Mucosa of stomach (tissue), 1 donor: ENCODE data around the gene PCP4L1.
"Not testable (repeated sequence)": the region's sequence is repeated elsewhere in the genome, so short reads cannot be mapped to it uniquely, and the experiment has no call there.

ENCODE experiments used
- H3K27me3 ChIP-seq: one replicate; pipeline ENCODE4 v1.7.0; 2013; ENCODE audit warnings: mild to moderate bottlenecking, low read length; ENCODE audit not compliant: control insufficient read depth, insufficient read depth
- H3K36me3 ChIP-seq: one replicate; pipeline ENCODE4 v1.7.0; 2013; ENCODE audit warnings: low read length; ENCODE audit not compliant: control insufficient read depth, insufficient read depth
- H3K4me1 ChIP-seq: one replicate; pipeline ENCODE4 v1.7.0; 2013; ENCODE audit warnings: mild to moderate bottlenecking, low read length; ENCODE audit not compliant: control insufficient read depth, insufficient read depth
- H3K4me3 ChIP-seq: one replicate; pipeline ENCODE4 v1.7.0; 2013; ENCODE audit warnings: low read length
- H3K9ac ChIP-seq: one replicate; pipeline ENCODE4 v1.7.0; 2013; ENCODE audit warnings: mild to moderate bottlenecking, low read length, moderate library complexity
- H3K9me3 ChIP-seq: one replicate; pipeline ENCODE4 v1.7.0; 2013; ENCODE audit warnings: mild to moderate bottlenecking, low read length, moderate library complexity; ENCODE audit not compliant: control insufficient read depth
- donor health status: Pancreatic carcinoma.

PCP4L1 gene

DNA sequence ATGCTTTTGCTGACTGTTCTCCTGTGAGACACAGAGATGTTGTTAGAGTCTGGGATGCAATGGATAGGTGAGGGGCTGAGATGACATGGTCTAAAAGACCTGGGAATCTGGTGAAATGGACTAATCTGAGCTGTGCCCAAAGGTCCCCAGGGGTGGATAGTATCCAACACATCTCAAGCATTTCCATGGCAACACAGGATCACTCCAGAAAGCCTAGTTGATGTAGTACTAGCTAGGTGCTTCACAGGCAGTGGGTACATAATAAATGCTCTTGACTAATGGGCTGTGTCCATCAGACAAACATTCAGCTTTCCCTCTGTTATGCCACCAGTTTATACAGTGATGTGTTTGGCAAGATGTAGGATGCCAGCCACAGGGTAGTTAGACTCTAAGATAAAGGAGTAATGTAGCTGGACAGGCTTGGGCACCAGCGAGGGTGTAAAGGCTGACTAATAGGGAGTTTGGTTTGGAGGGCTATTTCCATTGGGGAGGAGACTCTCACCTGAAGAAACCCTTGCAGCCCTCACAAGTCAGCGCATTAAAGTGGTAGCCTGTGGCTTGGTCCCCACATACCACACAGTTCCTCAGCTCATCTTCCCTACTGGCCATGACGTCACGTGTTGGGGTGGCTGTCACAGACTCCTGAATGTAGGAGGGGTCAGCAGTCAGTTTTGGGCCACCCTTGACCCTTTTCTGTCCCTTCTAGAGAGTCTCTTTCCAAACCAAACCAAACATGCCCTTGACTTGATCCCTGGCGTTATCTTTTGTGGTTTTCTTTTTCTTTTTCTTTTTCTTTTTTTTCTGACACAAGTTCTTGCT lies 22.4 kb upstream of the PCP4L1 start:
- Histone ChIP-seq H3K9ac (no peak overlapping the region), H3K4me3 (no peak overlapping the region), H3K4me1 (no peaks in the 10 kb centered on the region), H3K9me3 (no peaks in the 10 kb centered on the region), H3K27me3 (no peaks in the 10 kb centered on the region), H3K36me3 (no peaks in the 10 kb centered on the region)

DNA sequence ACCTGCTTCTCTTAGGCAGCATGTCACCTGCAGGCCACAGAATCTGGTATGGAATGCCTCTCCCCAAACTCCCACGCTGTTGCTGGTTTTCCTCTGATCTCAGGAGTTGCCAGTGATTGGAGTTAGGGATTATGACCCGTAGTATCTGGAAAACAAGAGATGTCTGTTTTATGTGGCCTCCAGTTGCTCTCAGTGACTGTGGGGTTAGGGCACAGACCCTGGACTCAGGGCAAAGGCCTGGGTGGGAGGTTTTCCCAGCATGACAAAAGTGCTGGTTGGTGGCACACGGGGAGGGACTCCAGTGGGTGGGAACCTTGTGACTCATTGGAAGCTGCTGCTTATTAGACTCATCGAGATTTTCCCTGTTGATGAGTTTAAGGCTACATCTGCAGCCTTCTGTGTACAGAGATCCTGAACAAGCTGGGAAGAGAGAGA lies 20.5 kb upstream of the PCP4L1 start, which contains the start of gene NR1I3:
TSS of gene NR1I3 (minus strand) at position 165 of the 435 bp plus-strand sequence. CDS start 1,638 bp downstream, outside the sequence.
- H3K4me1 ChIP-seq, result no peaks in the 10 kb centered on the region
- H3K27me3 ChIP-seq, result no peaks in the 10 kb centered on the region
- no peak within 1 kb of the TSS for H3K9ac ChIP-seq
- no peak within 1 kb of the TSS for H3K4me3 ChIP-seq
- no peaks in the 10 kb centered on the region for H3K36me3 ChIP-seq
- H3K9me3 ChIP-seq, result no peaks in the 10 kb centered on the region

DNA sequence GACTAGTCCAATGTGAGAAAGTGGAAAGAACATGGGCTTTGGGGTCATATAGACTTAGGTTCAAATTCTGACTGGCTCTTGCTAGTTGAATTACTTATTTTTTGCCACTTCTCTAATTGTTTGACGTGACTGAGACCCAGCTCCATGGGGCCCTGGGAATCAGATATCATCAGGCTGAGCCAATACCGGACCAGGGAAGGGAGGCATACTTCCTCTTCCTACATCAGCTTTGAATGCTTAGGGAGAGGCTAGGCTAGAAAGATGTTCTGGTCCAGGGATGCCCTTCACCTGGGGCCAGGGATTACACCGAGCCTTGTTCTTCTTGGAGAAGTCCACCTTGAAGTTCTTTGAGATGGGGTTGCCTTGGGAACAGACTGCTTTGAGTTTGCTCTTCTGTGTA lies 16.9 kb upstream of the PCP4L1 start:
- Histone ChIP-seq H3K36me3 (no peaks in the 10 kb centered on the region), H3K4me3 (no peak overlapping the region), H3K9ac (no peak overlapping the region), H3K4me1 (no peaks in the 10 kb centered on the region), H3K27me3 (no peaks in the 10 kb centered on the region), H3K9me3 (no peaks in the 10 kb centered on the region)

DNA sequence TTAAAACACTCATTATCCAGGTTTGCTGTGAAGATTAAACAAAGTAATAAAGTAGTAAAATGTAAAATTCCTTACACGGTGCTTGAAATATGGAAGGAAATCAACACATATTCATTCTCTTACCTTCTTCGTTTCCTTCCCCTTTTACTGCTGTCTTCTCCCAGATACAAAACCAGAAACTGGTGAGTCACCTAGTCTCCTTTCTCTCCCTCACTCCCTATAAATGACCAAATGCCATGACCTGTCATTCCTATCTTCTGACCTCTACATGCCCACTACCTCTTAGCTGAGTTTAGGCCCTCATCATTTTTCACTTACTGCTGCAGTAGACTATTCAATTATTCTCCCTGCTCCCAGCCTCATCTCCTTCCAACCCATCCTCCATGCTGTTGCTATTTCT lies 16.2 kb upstream of the PCP4L1 start:
- Histone ChIP-seq H3K4me1 (no peaks in the 10 kb centered on the region), H3K27me3 (no peaks in the 10 kb centered on the region), H3K9ac (no peak overlapping the region), H3K9me3 (no peaks in the 10 kb centered on the region), H3K4me3 (no peak overlapping the region), H3K36me3 (no peaks in the 10 kb centered on the region)

DNA sequence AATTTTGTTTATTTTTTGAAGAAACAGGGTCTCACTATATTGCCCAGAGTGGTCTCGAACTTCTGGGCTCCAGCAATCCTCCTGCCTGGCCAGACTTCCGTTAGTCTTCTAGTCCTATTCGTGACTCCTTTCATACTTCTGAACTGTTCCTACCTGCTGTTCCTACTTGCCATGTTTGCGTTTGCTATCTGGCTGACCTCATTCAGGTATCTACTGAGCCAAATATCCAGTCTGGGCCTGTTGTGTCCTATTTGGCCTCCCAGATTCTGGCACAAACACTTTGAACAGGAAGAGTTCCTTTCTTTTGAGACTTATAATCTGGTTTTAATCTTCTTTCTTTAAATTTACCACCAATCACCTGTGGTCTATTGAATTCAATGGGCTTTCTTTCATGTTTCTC lies 13.7 kb upstream of the PCP4L1 start:
- Histone ChIP-seq H3K4me1 (no peaks in the 10 kb centered on the region), H3K9me3 (no peaks in the 10 kb centered on the region), H3K36me3 (no peaks in the 10 kb centered on the region), H3K9ac (no peak overlapping the region), H3K27me3 (no peaks in the 10 kb centered on the region), H3K4me3 (no peak overlapping the region)

DNA sequence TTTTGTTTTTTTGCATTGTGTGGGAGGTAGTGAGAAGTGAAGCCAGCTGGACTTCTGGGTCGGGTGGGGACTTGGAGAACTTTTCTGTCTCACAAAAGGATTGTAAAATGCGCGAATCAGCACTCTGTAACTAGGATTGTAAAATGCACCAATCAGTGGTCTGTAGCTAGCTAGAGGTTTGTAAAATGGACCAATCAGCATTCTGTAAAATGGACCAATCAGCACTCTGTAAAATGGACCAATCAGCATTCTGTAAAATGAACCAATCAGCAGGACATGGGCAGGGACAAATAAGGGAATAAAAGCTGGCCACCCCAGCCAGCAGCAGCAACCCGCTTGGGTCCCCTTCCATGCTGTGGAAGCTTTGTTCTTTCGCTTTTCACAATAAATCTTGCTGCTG lies 8.4 kb upstream of the PCP4L1 start:
- H3K9ac ChIP-seq, H3K4me3 ChIP-seq, H3K36me3 ChIP-seq, H3K9me3 ChIP-seq, H3K4me1 ChIP-seq, H3K27me3 ChIP-seq: not testable (repeated sequence)

DNA sequence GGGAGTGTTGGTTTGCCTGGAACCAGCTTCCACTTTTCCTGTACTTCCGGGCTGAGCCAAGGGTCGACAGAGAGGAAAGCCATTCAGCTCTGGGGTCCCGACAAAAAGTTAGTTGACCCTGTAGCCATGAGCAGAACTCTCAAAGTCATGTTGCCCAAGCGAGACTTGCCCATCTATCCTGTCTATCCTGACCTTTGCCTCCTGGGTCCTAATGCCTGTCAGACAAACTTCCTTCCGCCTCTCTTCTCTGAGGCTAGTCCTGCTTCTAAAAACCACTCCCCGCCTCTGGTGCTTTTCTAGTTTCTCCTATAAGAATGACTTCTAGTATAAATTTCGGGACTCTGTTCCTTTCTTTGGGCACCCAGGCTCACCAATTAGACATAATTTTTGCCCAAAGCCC lies 7.7 kb upstream of the PCP4L1 start:
- no peak overlapping the region for H3K9ac ChIP-seq
- H3K9me3 ChIP-seq, result no peaks in the 10 kb centered on the region
- no peaks in the 10 kb centered on the region for H3K4me1 ChIP-seq
- no peaks in the 10 kb centered on the region for H3K36me3 ChIP-seq
- no peaks in the 10 kb centered on the region for H3K27me3 ChIP-seq
- H3K4me3 ChIP-seq, result no peak overlapping the region

DNA sequence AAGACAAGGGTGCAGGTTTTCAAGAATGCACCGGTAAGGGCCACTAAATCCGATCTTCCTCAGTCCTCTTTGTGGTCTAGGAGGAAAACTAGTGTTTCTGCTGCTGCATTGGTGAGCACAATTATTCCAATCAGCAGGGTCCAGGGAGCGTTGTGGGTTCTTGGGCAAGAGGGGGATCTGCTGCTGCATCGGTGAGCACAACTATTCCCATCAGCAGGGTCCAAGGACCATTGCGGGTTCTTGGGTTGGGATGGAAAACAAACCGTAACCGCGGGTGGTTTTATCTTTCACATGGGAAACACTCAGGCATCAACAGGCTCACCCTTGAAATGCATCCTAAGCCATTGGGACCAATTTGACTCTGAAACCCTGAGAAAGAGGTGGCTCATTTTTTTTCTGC lies 7.0 kb upstream of the PCP4L1 start:
- Histone ChIP-seq H3K4me3 (no peak overlapping the region), H3K9me3 (no peaks in the 10 kb centered on the region), H3K4me1 (no peaks in the 10 kb centered on the region), H3K36me3 (no peaks in the 10 kb centered on the region), H3K9ac (no peak overlapping the region), H3K27me3 (no peaks in the 10 kb centered on the region)

DNA sequence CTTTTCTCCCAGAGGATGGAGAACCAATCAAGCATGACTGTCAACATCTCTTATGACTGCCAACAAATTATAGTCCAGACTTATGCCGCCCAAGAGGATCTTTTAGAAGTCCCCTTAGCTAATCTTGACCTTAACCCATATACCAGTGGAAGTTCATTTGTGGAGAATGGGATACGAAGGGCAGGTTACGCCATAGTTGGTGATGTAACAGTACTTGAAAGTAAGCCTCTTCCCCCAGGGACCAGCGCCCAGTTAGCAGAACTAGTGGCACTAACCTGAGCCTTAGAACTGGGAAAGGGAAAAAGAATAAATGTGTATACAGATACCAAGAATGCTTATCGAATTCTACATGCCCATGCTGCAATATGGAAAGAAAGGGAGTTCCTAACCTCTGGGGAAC lies 3.2 kb upstream of the PCP4L1 start:
- not testable (repeated sequence) for H3K9ac ChIP-seq, H3K36me3 ChIP-seq, H3K9me3 ChIP-seq, H3K4me1 ChIP-seq, H3K4me3 ChIP-seq
- peaks cover 21% of the 10 kb centered on the region for H3K27me3 ChIP-seq

DNA sequence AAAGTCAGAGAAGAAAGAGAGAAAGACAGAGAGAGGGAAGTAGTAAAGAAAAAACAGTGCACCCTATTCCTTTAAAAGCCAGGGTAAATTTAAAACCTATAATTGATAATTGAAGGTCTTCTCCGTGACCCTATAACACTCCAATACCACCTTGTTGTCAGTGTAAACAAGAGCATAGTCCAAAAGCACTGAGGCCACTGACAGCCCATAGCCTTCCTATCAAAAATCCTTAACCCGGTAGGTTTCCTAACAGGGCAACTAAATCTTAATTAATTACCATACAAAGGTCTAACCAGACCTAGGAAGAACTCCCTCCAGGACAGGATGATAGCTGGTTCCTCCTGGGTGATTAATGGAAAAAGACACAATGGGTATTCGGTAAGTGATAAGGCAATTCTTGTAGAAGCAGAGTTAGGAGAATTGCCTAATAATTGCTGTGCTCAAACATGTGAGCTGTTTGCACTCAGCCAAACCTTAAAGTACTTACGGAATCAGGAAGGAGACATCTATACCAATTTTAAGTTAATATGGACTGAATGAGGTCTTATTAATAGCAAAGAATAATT lies 2.5 kb upstream of the PCP4L1 start:
- not testable (repeated sequence) for H3K9ac ChIP-seq

DNA sequence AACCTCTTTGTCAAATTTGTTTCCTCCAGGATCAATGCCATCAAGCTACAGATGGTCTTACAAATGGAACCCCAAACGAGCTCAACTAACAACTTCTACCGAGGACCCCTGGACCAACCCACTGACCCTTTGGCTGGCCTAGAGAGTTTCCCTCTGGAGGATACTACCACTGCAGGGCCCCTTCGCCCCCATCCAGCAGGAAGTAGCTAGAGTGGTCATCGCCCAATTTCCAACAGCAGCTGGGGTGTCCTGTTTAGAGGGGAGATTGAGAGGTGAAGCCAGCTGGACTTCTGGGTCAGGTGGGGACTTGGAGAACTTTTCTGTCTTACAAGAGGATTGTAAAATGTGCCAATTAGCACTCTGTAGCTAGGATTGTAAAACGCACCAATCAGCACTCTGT lies 1.4 kb upstream of the PCP4L1 start:
- H3K27me3 ChIP-seq, result peaks cover 31% of the 10 kb centered on the region
- H3K9ac ChIP-seq, H3K4me3 ChIP-seq, H3K9me3 ChIP-seq, H3K4me1 ChIP-seq, H3K36me3 ChIP-seq: not testable (repeated sequence)

More for the DNA sequence above, 2.5 kb upstream of the PCP4L1 start:
- peaks cover 28% of the 10 kb centered on the region for H3K27me3 ChIP-seq
- not testable (repeated sequence) for H3K36me3 ChIP-seq, H3K4me1 ChIP-seq, H3K4me3 ChIP-seq, H3K9me3 ChIP-seq

DNA sequence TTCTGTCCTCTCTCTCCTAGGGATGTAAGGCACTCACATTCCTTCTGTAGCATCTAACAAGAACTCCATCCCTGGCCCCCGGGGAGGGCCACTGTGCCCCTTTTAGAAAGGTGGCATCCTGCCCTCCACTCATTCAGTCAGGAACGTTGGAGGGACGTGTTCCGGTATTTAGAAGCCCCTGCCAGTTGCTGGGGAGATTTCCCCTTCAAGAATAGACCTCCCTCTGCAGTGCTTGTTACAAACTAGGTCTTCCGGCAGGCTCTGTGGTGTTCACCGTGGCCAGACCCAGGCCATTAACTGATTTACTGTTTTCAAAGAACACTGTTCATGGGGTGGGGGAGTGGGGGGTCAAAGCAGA lies 779 bp downstream of the PCP4L1 start:
- Histone ChIP-seq H3K4me1 (peaks cover 8% of the 10 kb centered on the region), H3K9ac (no peak overlapping the region), H3K9me3 (no peaks in the 10 kb centered on the region), H3K4me3 (no peak overlapping the region), H3K27me3 (peaks cover 31% of the 10 kb centered on the region), H3K36me3 (no peaks in the 10 kb centered on the region)
